T-cell (primary cell): Measurements from ENCODE around the gene RAB40A. TPM values are rescaled to one million over a fixed set of nuclear protein-coding genes. Genes with fewer than 3 reads are reported as not detected.
A peak's percentile ranks its signal among the peaks of the same experiment; 100 is the strongest.

Source experiments
- ATAC-seq, 4 experiments: fragments of 200-7000 bp in 3 of 4; fragments of 150-1000 bp in 1 of 4; cut with Tn5 transposase; replicated peaks in 1 of 4; 1 replicate in 3 of 4; 2 replicates in 1 of 4; pipeline ENCODE4 v1.10.0; 2021; ENCODE audit warnings: moderate library complexity in 3 of 4, mild to moderate bottlenecking in 2 of 4, moderate number of reproducible peaks in 1 of 4
- CTCF ChIA-PET, 2 donors: fragments of 300-600 bp; sonication (Branson Sonifier 250); formaldehyde crosslinking; loops; one replicate each; lab custom pipeline; 2022; ENCODE audit warnings: antibody characterized with exemption in 2 of 2; lab: Charles Lee
- POLR2A ChIA-PET, 2 donors: fragments of 300-600 bp; sonication (Branson Sonifier 250); formaldehyde crosslinking; loops; one replicate each; lab custom pipeline; 2022; ENCODE audit warnings: antibody characterized with exemption in 2 of 2; lab: Charles Lee
- DNase-seq, 35 experiments: peaks; one replicate each; pipeline versions ENCODE4 v3.0.0 to v3.0.0-alpha.2; 2013 to 2023
- H3K27ac ChIP-seq: one replicate; pipeline ENCODE4 v1.5.1; 2013; ENCODE audit warnings: low read length
- H3K27me3 ChIP-seq, 2 experiments: replicated peaks in 1 of 2; 1 replicate in 1 of 2; 2 replicates in 1 of 2; pipeline versions ENCODE4 v1.6.1 to v1.7.0; 2013; ENCODE audit warnings: low read length in 1 of 2, mixed read lengths in 1 of 2; ENCODE audit not compliant: control insufficient read depth in 2 of 2, insufficient read depth in 2 of 2; ENCODE audit errors: extremely low read depth in 1 of 2
- H3K36me3 ChIP-seq, 2 donors: 1 replicate in 1 of 2; 2 replicates in 1 of 2; pipeline versions ENCODE4 v1.6.1 to v1.7.0; 2013; ENCODE audit warnings: low read length in 1 of 2; ENCODE audit not compliant: control insufficient read depth in 2 of 2, insufficient read depth in 1 of 2; ENCODE audit errors: extremely low read depth in 1 of 2
- H3K4me1 ChIP-seq, 2 experiments: 1 replicate in 1 of 2; 2 replicates in 1 of 2; pipeline versions ENCODE4 v1.6.1 to v1.7.0; 2013; ENCODE audit warnings: low read length in 2 of 2, mixed read lengths in 1 of 2; ENCODE audit not compliant: insufficient read depth in 2 of 2, control insufficient read depth in 1 of 2; ENCODE audit errors: extremely low read depth in 1 of 2
- H3K4me3 ChIP-seq, 2 donors: 1 replicate in 1 of 2; 2 replicates in 1 of 2; pipeline versions ENCODE4 v1.5.1 to v1.7.0; 2013; ENCODE audit warnings: mild to moderate bottlenecking in 2 of 2, low read length in 1 of 2, moderate library complexity in 1 of 2; ENCODE audit not compliant: control insufficient read depth in 1 of 2; ENCODE audit errors: extremely low read depth in 1 of 2
- H3K9me3 ChIP-seq: 2 replicates; pipeline ENCODE4 v1.7.0; 2013
- H3K27ac Mint-ChIP-seq, 2 donors: one replicate each; pipeline ENCODE4 v1.8.0; 2020 to 2021; ENCODE audit warnings: mild to moderate bottlenecking in 2 of 2, mixed read lengths in 2 of 2
- H3K27me3 Mint-ChIP-seq, 2 donors: one replicate each; pipeline ENCODE4 v1.8.0; 2021 to 2022; ENCODE audit warnings: mixed read lengths in 2 of 2
- H3K36me3 Mint-ChIP-seq: one replicate; pipeline ENCODE4 v1.8.0; 2021; ENCODE audit warnings: mixed read lengths
- H3K4me1 Mint-ChIP-seq, 3 donors: one replicate each; pipeline ENCODE4 v1.8.0; 2020 to 2022; ENCODE audit warnings: mixed read lengths in 3 of 3, mild to moderate bottlenecking in 1 of 3
- H3K4me3 Mint-ChIP-seq, 3 donors: one replicate each; pipeline ENCODE4 v1.8.0; 2020 to 2022; ENCODE audit warnings: mild to moderate bottlenecking in 3 of 3, mixed read lengths in 3 of 3, moderate library complexity in 3 of 3
- H3K9me3 Mint-ChIP-seq, 3 donors: one replicate each; pipeline ENCODE4 v1.8.0; 2020 to 2022; ENCODE audit warnings: mixed read lengths in 3 of 3
- WGBS: methylation state at CpG from one replicate; pipeline ENCODE4 v1.1.5; 2013; ENCODE audit warnings: missing lambda C conversion rate; ENCODE audit not compliant: insufficient coverage; 5-methylcytosine and 5-hydroxymethylcytosine counted together
- total RNA-seq, 35 experiments: library from RNA in 6 of 35; stranded (reverse) in 6 of 35; fragments of 120-200 nt in 1 of 35; gene quantifications; one replicate each; pipeline versions ENCODE4 v1.2.1 to v1.2.4 and lab custom pipeline; 2013 to 2026

RAB40A gene
- total RNA-seq, 5 donors from 2014 or later (not counting 1 experiment from before 2014, with no cell fraction given) = 0.07 to 0.18 (median 0.16) TPM; not detected in 2

GRCh38 chrX:103554687-103555424 is 35.6 kb upstream of the RAB40A start:
- Histone ChIP-seq H3K9me3 (no peaks in the 10 kb centered on the region), H3K36me3 (no peaks in the 10 kb centered on the region), H3K27me3 (peaks cover 2% of the 10 kb centered on the region in 2 experiments), H3K27ac (no peak overlapping the region), H3K4me1 (peaks cover 0 to 9% of the 10 kb centered on the region in 2 experiments), H3K4me3 (peak overlapping the region; percentile 51 to 62)
- H3K27me3 Mint-ChIP-seq = peaks cover 2 to 34% of the 10 kb centered on the region in 2 donors
- ChIA-PET POLR2A (no interaction called here), CTCF (interaction anchor here in 1 of 2 donors (1.2 kb wide), 1 partner anchor 43 kb away, joined by 4 read pairs; no protein-coding TSS in a partner anchor)
- DNase-seq (peak in 34 of 35 experiments; percentile 20 to 83 (median 54)), ATAC-seq (peak in 3 of 4 experiments; percentile 49 to 91 (median 70))
- H3K4me3 Mint-ChIP-seq = peak overlapping the region; percentile 73 to 86 (median 80)
- peaks cover 8 to 12% (median 8%) of the 10 kb centered on the region in 3 donors for H3K4me1 Mint-ChIP-seq
- peak overlapping the region; percentile 44 to 80 for H3K27ac Mint-ChIP-seq
- 0% methylated on average over 2 of the region's 19 CpGs for WGBS
- no peaks in the 10 kb centered on the region for H3K36me3 Mint-ChIP-seq
- H3K9me3 Mint-ChIP-seq = no peaks in the 10 kb centered on the region

GRCh38 chrX:103552236-103552635 is 32.9 kb upstream of the RAB40A start:
- DNase-seq = no peak
- Histone ChIP-seq H3K27ac (no peak overlapping the region), H3K9me3 (no peaks in the 10 kb centered on the region), H3K36me3 (no peaks in the 10 kb centered on the region), H3K4me1 (peaks cover 0 to 9% of the 10 kb centered on the region in 2 experiments), H3K4me3 (no peak overlapping the region), H3K27me3 (peaks cover 2% of the 10 kb centered on the region in 2 experiments)
- no CpG with 5 or more reads among the region's 1 CpG for WGBS
- ChIA-PET CTCF (no interaction called here), POLR2A (no interaction called here)
- ATAC-seq = no peak
- Mint-ChIP-seq H3K4me1 (peaks cover 8 to 12% (median 8%) of the 10 kb centered on the region in 3 donors), H3K36me3 (no peaks in the 10 kb centered on the region), H3K9me3 (no peaks in the 10 kb centered on the region), H3K27me3 (peaks cover 0 to 26% of the 10 kb centered on the region in 2 donors), H3K27ac (no peak overlapping the region), H3K4me3 (no peak overlapping the region)

DNA sequence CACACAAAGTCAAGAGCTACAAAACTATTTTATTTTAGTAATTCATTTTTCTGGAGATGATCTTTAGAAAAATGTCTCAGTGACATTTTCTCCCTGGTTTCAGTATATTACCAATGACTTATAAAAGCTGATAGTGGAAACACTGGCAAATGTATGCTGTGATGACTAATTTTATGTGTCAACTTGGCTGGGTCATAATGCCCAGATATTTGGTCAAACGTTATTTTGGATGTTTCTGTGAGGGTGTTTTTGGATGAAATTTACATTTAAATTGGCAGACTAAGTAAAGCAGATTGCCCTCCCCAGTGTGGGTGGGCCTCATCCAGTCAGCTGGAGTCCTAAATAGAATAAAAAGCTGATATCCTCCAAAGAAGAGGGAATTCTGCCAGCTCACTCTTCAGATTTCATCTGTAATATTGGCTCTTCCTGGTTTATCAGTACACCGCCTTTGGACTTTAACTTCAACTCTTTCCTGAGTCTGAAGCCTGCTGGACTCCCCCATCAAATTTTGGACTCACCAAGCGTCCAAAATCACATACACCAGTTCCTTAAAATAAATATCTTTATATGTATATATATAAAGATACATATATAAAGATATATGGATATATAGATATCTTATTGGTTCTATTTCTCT is 31.2 kb upstream of the RAB40A start:
- Mint-ChIP-seq H3K27ac (no peak overlapping the region), H3K36me3 (no peaks in the 10 kb centered on the region), H3K27me3 (peaks cover 0 to 23% of the 10 kb centered on the region in 2 donors), H3K9me3 (no peaks in the 10 kb centered on the region), H3K4me3 (no peak overlapping the region), H3K4me1 (peaks cover 8 to 12% (median 8%) of the 10 kb centered on the region in 3 donors)
- Histone ChIP-seq H3K4me3 (no peak overlapping the region), H3K27me3 (peaks cover 0 to 2% of the 10 kb centered on the region in 2 experiments), H3K9me3 (no peaks in the 10 kb centered on the region), H3K27ac (no peak overlapping the region), H3K36me3 (no peaks in the 10 kb centered on the region), H3K4me1 (peaks cover 0 to 9% of the 10 kb centered on the region in 2 experiments)
- CTCF ChIA-PET = no interaction called here
- WGBS = no CpG with 5 or more reads among the region's 3 CpGs
- DNase-seq (no peak), ATAC-seq (no peak)
- POLR2A ChIA-PET = no interaction called here

- H3K27me3 ChIP-seq = peaks cover 0 to 2% of the 10 kb centered on the region in 2 experiments
- ChIA-PET POLR2A (no interaction called here), CTCF (no interaction called here)
- Mint-ChIP-seq H3K4me1 (peaks cover 5 to 10% (median 6%) of the 10 kb centered on the region in 3 donors), H3K36me3 (no peaks in the 10 kb centered on the region), H3K9me3 (no peaks in the 10 kb centered on the region), H3K4me3 (no peak overlapping the region), H3K27me3 (peaks cover 0 to 22% of the 10 kb centered on the region in 2 donors), H3K27ac (no peak overlapping the region)
- H3K9me3 ChIP-seq = no peaks in the 10 kb centered on the region
- no peak overlapping the region for H3K4me3 ChIP-seq
- DNase-seq (no peak), ATAC-seq (no peak)
- H3K4me1 ChIP-seq = peaks cover 0 to 9% of the 10 kb centered on the region in 2 experiments
- no peak overlapping the region for H3K27ac ChIP-seq
- no peaks in the 10 kb centered on the region for H3K36me3 ChIP-seq
- WGBS = no CpG with 5 or more reads among the region's 3 CpGs
Observed at GRCh38 chrX:103549916-103550315, 30.6 kb upstream of the RAB40A start.

GRCh38 chrX:103540145-103540544 is 20.9 kb upstream of the RAB40A start:
- no peaks in the 10 kb centered on the region for H3K9me3 ChIP-seq
- no peaks in the 10 kb centered on the region for H3K9me3 Mint-ChIP-seq

GRCh38 chrX:103539695-103540094 is 20.4 kb upstream of the RAB40A start:
- no peaks in the 10 kb centered on the region for H3K36me3 Mint-ChIP-seq
- DNase-seq (no peak), ATAC-seq (no peak)
- no peaks in the 10 kb centered on the region for H3K9me3 Mint-ChIP-seq
- WGBS = no CpG with 5 or more reads among the region's 2 CpGs
- no peaks in the 10 kb centered on the region for H3K4me1 ChIP-seq
- no peak overlapping the region for H3K4me3 ChIP-seq
- H3K36me3 ChIP-seq = no peaks in the 10 kb centered on the region
- no peak overlapping the region for H3K4me3 Mint-ChIP-seq
- POLR2A ChIA-PET = interaction anchor here in 1 of 2 donors (0.5 kb wide), 1 partner anchor 804 kb away, joined by 4 read pairs; no protein-coding TSS in a partner anchor
- peaks cover 0 to 16% of the 10 kb centered on the region in 2 donors for H3K27me3 Mint-ChIP-seq
- CTCF ChIA-PET = interaction anchor here in 1 of 2 donors (0.6 kb wide), 1 partner anchor 274 kb away, joined by 8 read pairs; no protein-coding TSS in a partner anchor
- H3K27ac ChIP-seq = no peak overlapping the region
- H3K27ac Mint-ChIP-seq = no peak overlapping the region
- no peaks in the 10 kb centered on the region for H3K27me3 ChIP-seq
- H3K9me3 ChIP-seq = no peaks in the 10 kb centered on the region
- H3K4me1 Mint-ChIP-seq = no peaks in the 10 kb centered on the region

More at GRCh38 chrX:103540145-103540544, 20.9 kb upstream of the RAB40A start:
- H3K4me1 Mint-ChIP-seq = no peaks in the 10 kb centered on the region
- no peaks in the 10 kb centered on the region for H3K27me3 ChIP-seq
- no peaks in the 10 kb centered on the region for H3K36me3 Mint-ChIP-seq
- DNase-seq = no peak
- ChIA-PET POLR2A (interaction anchor here in 1 of 2 donors (0.5 kb wide), 1 partner anchor 804 kb away, joined by 4 read pairs; no protein-coding TSS in a partner anchor), CTCF (interaction anchor here in 1 of 2 donors (0.6 kb wide), 1 partner anchor 274 kb away, joined by 8 read pairs; no protein-coding TSS in a partner anchor)
- no peak overlapping the region for H3K27ac ChIP-seq
- no peaks in the 10 kb centered on the region for H3K36me3 ChIP-seq
- no peak for ATAC-seq
- H3K4me3 Mint-ChIP-seq = no peak overlapping the region
- no peaks in the 10 kb centered on the region for H3K4me1 ChIP-seq
- peaks cover 0 to 16% of the 10 kb centered on the region in 2 donors for H3K27me3 Mint-ChIP-seq
- no peak overlapping the region for H3K4me3 ChIP-seq
- no peak overlapping the region for H3K27ac Mint-ChIP-seq
